K562 (cell line): ENCODE measurements around the gene KCNAB2. TPM values are rescaled to one million over a fixed set of nuclear protein-coding genes. Genes with fewer than 3 reads are reported as not detected.

Experiments used
- ATAC-seq: fragments of 200-7000 bp; cut with Tn5 transposase; 3 replicates; pipeline ENCODE4 v1.9.1; 2020; ENCODE audit warnings: moderate library complexity
- BruUV-seq: library from RNA; stranded (reverse); fragments of 400-500 nt; replicated peaks from 2 replicates; lab custom pipeline; 2021; lab: Mats Ljungman, UMichigan
- CTCF ChIA-PET: fragments of 300-600 bp; formaldehyde crosslinking; extraction: SDS; loops from one replicate; lab custom pipeline; 2021; ENCODE audit warnings: low intra/inter-chr PET ratio; lab: Yijun Ruan, JAX
- POLR2A ChIA-PET: fragments of 300-600, 350-650 bp; sonication (Branson Sonifier 250); formaldehyde crosslinking; extraction: SDS; loops from one replicate; lab custom pipeline; 2021; ENCODE audit warnings: antibody characterized with exemption, inconsistent platforms; lab: Yijun Ruan, JAX
- DNase-seq, 4 experiments: peaks; one replicate each; pipeline versions ENCODE4 v3.0.0 to v3.0.0-alpha.2; 2011 to 2018; ENCODE audit warnings: low spot score in 3 of 4, mixed read lengths in 3 of 4; ENCODE audit errors: extremely low read depth in 1 of 4
- FAIRE-seq: peaks from 2 replicates; lab custom pipeline; 2011; peaks lifted over from hg19 to GRCh38; lab: Jason Lieb, UNC
- H2AFZ ChIP-seq: 2 replicates; pipeline ENCODE4 v1.6.0; 2011; ENCODE audit warnings: low read depth, low read length, control low read depth, inconsistent platforms
- H3K27ac ChIP-seq: fragments of 200-600 bp; 3 replicates; pipeline ENCODE4 v1.8.0; 2011; ENCODE audit warnings: low read depth, mild to moderate bottlenecking, control low read depth, inconsistent platforms, low read length, moderate library complexity, mixed read lengths; ENCODE audit errors: extremely low read depth
- H3K27me3 ChIP-seq, 2 experiments: fragments of 300-600 bp in 1 of 2; 2 replicates in 1 of 2; 3 replicates in 1 of 2; pipeline versions ENCODE4 v1.6.0 to v1.8.0; 2011; ENCODE audit warnings: inconsistent platforms in 2 of 2, low read length in 2 of 2, mild to moderate bottlenecking in 1 of 2, mixed read lengths in 1 of 2, moderate library complexity in 1 of 2; ENCODE audit not compliant: control insufficient read depth in 2 of 2, insufficient read depth in 2 of 2
- H3K36me3 ChIP-seq: fragments of 300-600 bp; 3 replicates; pipeline ENCODE4 v1.8.0; 2011; ENCODE audit warnings: mild to moderate bottlenecking, low read length, inconsistent platforms; ENCODE audit not compliant: control insufficient read depth, insufficient read depth
- H3K4me1 ChIP-seq, 2 experiments: fragments of 200-600 bp in 1 of 2; replicated peaks in 1 of 2; 2 replicates in 1 of 2; 3 replicates in 1 of 2; pipeline versions ENCODE4 v1.5.1 to v1.8.0; 2011; ENCODE audit warnings: inconsistent platforms in 2 of 2, low read length in 2 of 2, mild to moderate bottlenecking in 1 of 2, mixed read lengths in 1 of 2, moderate library complexity in 1 of 2; ENCODE audit not compliant: control insufficient read depth in 2 of 2, insufficient read depth in 2 of 2
- H3K4me2 ChIP-seq: 2 replicates; pipeline ENCODE4 v1.6.1; 2011; ENCODE audit warnings: low read length, control low read depth, inconsistent platforms, mixed read lengths; ENCODE audit not compliant: insufficient read depth
- H3K4me3 ChIP-seq: fragments of 200-600 bp; sonication (generic), shearing (Covaris generic); 2 replicates; pipeline ENCODE4 v1.5.1; 2016; ENCODE audit warnings: control low read depth, inconsistent platforms
- H3K79me2 ChIP-seq: fragments of 200-600 bp; 3 replicates; pipeline ENCODE4 v1.8.0; 2011; ENCODE audit warnings: low read length, inconsistent platforms; ENCODE audit not compliant: control insufficient read depth, insufficient read depth
- H3K9ac ChIP-seq, 2 experiments: 2 replicates each; pipeline versions ENCODE4 v1.6.0 to v1.6.1; 2011; ENCODE audit warnings: low read depth in 2 of 2, low read length in 2 of 2, control low read depth in 1 of 2, inconsistent platforms in 1 of 2, mild to moderate bottlenecking in 1 of 2, mixed read lengths in 1 of 2; ENCODE audit not compliant: insufficient read depth in 1 of 2
- H3K9me1 ChIP-seq: one replicate; pipeline ENCODE4 v1.6.0; 2011; ENCODE audit warnings: inconsistent platforms, mild to moderate bottlenecking, low read length, moderate library complexity; ENCODE audit not compliant: control insufficient read depth, insufficient read depth
- H3K9me3 ChIP-seq: replicated peaks from 2 replicates; pipeline ENCODE4 v1.5.1; 2011; ENCODE audit warnings: low read depth, low read length, inconsistent platforms; ENCODE audit not compliant: control insufficient read depth, insufficient read depth
- H4K20me1 ChIP-seq: replicated peaks from 2 replicates; pipeline ENCODE4 v1.6.1; 2011; ENCODE audit warnings: low read length, inconsistent platforms, mixed read lengths; ENCODE audit not compliant: control insufficient read depth, insufficient read depth
- C11orf30 ChIP-seq: fragments of 450-650 bp; IDR thresholded peaks from 2 replicates; pipeline ENCODE4 v1.6.1; 2016; ENCODE audit warnings: low read depth, mild to moderate bottlenecking
- EGR1 ChIP-seq: fragments of 450-650 bp; conservative IDR thresholded peaks from 2 replicates; pipeline ENCODE4 v1.6.1; 2017; ENCODE audit warnings: mild to moderate bottlenecking
- FIP1L1 ChIP-seq: fragments of 200-400 bp; formaldehyde crosslinking; IDR thresholded peaks from 2 replicates; pipeline ENCODE4 v1.6.1; 2018; ENCODE audit warnings: mild to moderate bottlenecking, low read depth, low read length; ENCODE audit not compliant: poor library complexity, severe bottlenecking
- HDAC1 ChIP-seq, 2 experiments: fragments of 450-650 bp; IDR thresholded peaks; 2 replicates each; pipeline ENCODE4 v1.6.1; 2016 to 2017; ENCODE audit warnings: inconsistent platforms in 1 of 2, mild to moderate bottlenecking in 1 of 2, moderate library complexity in 1 of 2
- ILF3 ChIP-seq: fragments of 450-650 bp; IDR thresholded peaks from 2 replicates; pipeline ENCODE4 v1.6.1; 2018; ENCODE audit warnings: antibody characterized with exemption, mild to moderate bottlenecking, moderate library complexity, borderline replicate concordance
- MAFF ChIP-seq: IDR thresholded peaks from 2 replicates; pipeline ENCODE4 v1.6.1; 2012; ENCODE audit warnings: low read length, improper control_type of control experiment
- MAFG ChIP-seq: fragments of 450-650 bp; conservative IDR thresholded peaks from 2 replicates; pipeline ENCODE4 v1.6.1; 2016; ENCODE audit warnings: missing genetic modification characterization, missing compliant biosample characterization
- MAFK ChIP-seq: IDR thresholded peaks from 2 replicates; pipeline ENCODE4 v1.6.1; 2011; ENCODE audit warnings: low read length, improper control_type of control experiment
- MEIS2 ChIP-seq: fragments of 450-650 bp; IDR thresholded peaks from 2 replicates; pipeline ENCODE4 v1.6.1; 2014; ENCODE audit warnings: mild to moderate bottlenecking; ENCODE audit not compliant: partially characterized antibody
- NR2C1 ChIP-seq, 2 experiments: fragments of 450-650 bp; IDR thresholded peaks; 2 replicates each; pipeline ENCODE4 v1.6.1; 2017; ENCODE audit warnings: mild to moderate bottlenecking in 2 of 2, antibody characterized with exemption in 1 of 2, inconsistent platforms in 1 of 2, missing compliant biosample characterization in 1 of 2, missing genetic modification characterization in 1 of 2
- PCBP2 ChIP-seq: fragments of 200-400 bp; formaldehyde crosslinking; IDR thresholded peaks from 2 replicates; pipeline ENCODE4 v1.6.1; 2018; ENCODE audit warnings: low read length, low read depth, mild to moderate bottlenecking, moderate library complexity; ENCODE audit not compliant: poor library complexity, severe bottlenecking
- ZNF316 ChIP-seq: fragments of 450-650 bp; IDR thresholded peaks from 2 replicates; pipeline ENCODE4 v1.6.1; 2016
- ZNF518B ChIP-seq: fragments of 250-450 bp; sonication (Bioruptor Pico); IDR thresholded peaks from 2 replicates; pipeline ENCODE4 v1.5.0; 2021; ENCODE audit warnings: mild to moderate bottlenecking, moderate library complexity
- WGBS: fragments of 100-300 bp; shearing (Covaris generic); methylation state at CpG from one replicate; pipeline ENCODE4 v1.1.6; 2016; ENCODE audit warnings: low coverage, mixed read lengths; ENCODE audit not compliant: insufficient coverage; ENCODE audit errors: missing lambda C conversion rate; 5-methylcytosine and 5-hydroxymethylcytosine counted together
- in situ Hi-C: fragments of 300-500 bp; cut with MboI; formaldehyde crosslinking; loops from 4 replicates; pipeline ENCODE4 v1.15.0; 2018; ENCODE audit warnings: inconsistent platforms, mixed read lengths
- intact Hi-C: fragments of 100-400 bp; cut with micrococcal nuclease; formaldehyde crosslinking; loops from 2 replicates; pipeline ENCODE4 v1.14.2; 2022
- polyA plus RNA-seq, 8 experiments: library from polyadenylated mRNA; depleted of rRNA in 4 of 8; stranded (reverse) in 5 of 8; unstranded in 3 of 8; fragments of >200 nt; fragmentation: Nextera tagmentation in 2 of 8; fragmentation: Illumina TruSeq in 1 of 8; extraction: Ambion mirVana in 2 of 8; extraction: Trizol in 1 of 8; gene quantifications; 2 replicates each; pipeline versions ENCODE4 v1.2.1 to v1.2.3, GENCODE V29; 2011 to 2014; ENCODE audit warnings: inconsistent platforms in 1 of 8, missing spikeins in 1 of 8
- total RNA-seq, 7 experiments: library from RNA; depleted of rRNA in 6 of 7; stranded (reverse); fragments of >200 nt in 6 of 7; fragmentation: Illumina TruSeq in 2 of 7; extraction: Trizol in 2 of 7; gene quantifications; 2 replicates each; pipeline versions ENCODE4 v1.2.1 to v1.2.3, GENCODE V29; 2011 to 2021; ENCODE audit warnings: low replicate concordance in 1 of 7

KCNAB2 gene
- total and polyA plus RNA-seq, 9 of the 15 experiments (the other 6 are each of a cell fraction or from before 2014, with no cell fraction given), result 1.8 to 15.8 (median 7.1) TPM

DNA sequence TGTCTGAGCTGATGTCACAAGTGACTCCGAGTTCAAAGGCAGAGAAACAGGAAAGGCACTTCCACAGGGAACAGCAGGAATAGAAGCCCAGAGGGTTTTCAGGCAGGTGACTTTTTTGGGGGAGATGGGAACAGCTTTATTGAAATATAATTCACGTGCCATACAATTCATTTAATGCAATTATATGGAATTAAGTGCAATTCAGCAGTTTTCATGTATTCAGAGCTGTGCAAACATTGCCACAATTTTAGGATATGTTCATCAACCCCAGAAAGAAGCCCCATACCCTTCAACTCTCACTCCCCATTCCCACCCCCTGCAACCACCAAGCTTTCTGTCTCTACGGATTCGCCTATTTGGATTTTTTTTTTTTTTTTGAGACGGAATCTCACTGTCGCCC lies 17.0 kb downstream of the KCNAB2 start:
- Histone ChIP-seq H3K79me2 (no peaks in the 10 kb centered on the region), H2AFZ (no peak overlapping the region), H3K27me3 (peaks cover 59 to 93% of the 10 kb centered on the region in 2 experiments), H4K20me1 (peaks cover 58% of the 10 kb centered on the region), H3K4me1 (peaks cover 0 to 10% of the 10 kb centered on the region in 2 experiments; a peak in 2 of 5 replicates), H3K4me3 (no peak overlapping the region), H3K36me3 (no peaks in the 10 kb centered on the region), H3K27ac (no peak overlapping the region), H3K9ac (no peak overlapping the region), H3K4me2 (no peak overlapping the region), H3K9me1 (no peaks in the 10 kb centered on the region), H3K9me3 (no peaks in the 10 kb centered on the region)
- TF ChIP-seq ZNF316, result peak; percentile 83
- TF ChIP-seq MAFG (tag), result peak; percentile 61
- no peak for TF ChIP-seq MEIS2
- TF ChIP-seq HDAC1 (IDR thresholded peaks at IDR 0.05), result no peak
- TF ChIP-seq C11orf30, result peak; percentile 64
- TF ChIP-seq MAFF, result peak; percentile 31; the same call in 1 of the 2 replicates
- TF ChIP-seq MAFK, result peak; percentile 37; the same call in 1 of the 2 replicates
- TF ChIP-seq FIP1L1, result no peak
- no peak for TF ChIP-seq ILF3
- no peak for TF ChIP-seq EGR1
- TF ChIP-seq PCBP2, result no peak
- TF ChIP-seq ZNF518B, result no peak
- TF ChIP-seq NR2C1 (IDR thresholded peaks at IDR 0.05), result no peak
- no peak for TF ChIP-seq NR2C1 (tag; IDR thresholded peaks at IDR 0.05)
- ChIA-PET CTCF (no interaction called here), POLR2A (interaction anchor here (0.6 to 1.5 kb wide), 7 partner anchors 10 to 151 kb away, joined by 3 to 5 read pairs (median 3); no protein-coding TSS in a partner anchor)
- BruUV-seq, result no TSS peak
- DNase-seq, result no peak
- in situ Hi-C loops, result no loop called here
- 4% methylated on average over 6 of the region's 6 CpGs for WGBS
- intact Hi-C loops, result no loop called here
- no peak for ATAC-seq
- FAIRE-seq, result no peak
